ENCODE measurements around the gene UBXN4.
"Not testable (repeated sequence)": the region's sequence is repeated elsewhere in the genome, so short reads cannot be mapped to it uniquely, and the experiment has no call there.

- TF ChIP-seq POLR2A (IDR thresholded peaks at IDR 0.05; ENCODE audit: borderline replicate concordance, extremely low read depth, insufficient read depth, insufficient read length); ELF1 (IDR thresholded peaks at IDR 0.05; ENCODE audit: borderline replicate concordance, low read depth); CTCF (IDR thresholded peaks at IDR 0.05 in 2 of 3, conservative IDR thresholded peaks at IDR 0.05 in 1 of 3; ENCODE audit: borderline replicate concordance in 1 of 3, insufficient read depth in 1 of 3, low read depth in 2 of 3, low read length in 2 of 3); ZFX (IDR thresholded peaks at IDR 0.05); SP1 (IDR thresholded peaks at IDR 0.05; ENCODE audit: low read depth); POLR2AphosphoS5 (IDR thresholded peaks at IDR 0.05; ENCODE audit: low read depth, low read length); YY1 (IDR thresholded peaks at IDR 0.05; ENCODE audit: extremely low read depth, insufficient replicate concordance, low read depth, low read length); ZNF274 (IDR thresholded peaks at IDR 0.05; ENCODE audit: low read depth, low read length); SIN3A (IDR thresholded peaks at IDR 0.05; ENCODE audit: low read depth); CEBPB (IDR thresholded peaks at IDR 0.05; ENCODE audit: low read depth); RAD21 (IDR thresholded peaks at IDR 0.05; ENCODE audit: low read depth); JUND (IDR thresholded peaks at IDR 0.05); EZH2 (IDR thresholded peaks at IDR 0.05); EZH2phosphoT487 (IDR thresholded peaks at IDR 0.05; ENCODE audit: borderline replicate concordance): not testable (repeated sequence)
Observed at GRCh38 chr2:135807874-135808273, 66.2 kb downstream of the UBXN4 start.
